Stimulated activated naive CD4-positive, alpha-beta T cell treated with Interleukin-2 at 50 U/mL for 16 hours (primary cell): Measurements from ENCODE around the gene ELL2.
"Not testable (repeated sequence)": the region's sequence is repeated elsewhere in the genome, so short reads cannot be mapped to it uniquely, and the experiment has no call there.

ENCODE experiments used
- DNase-seq: peaks from one replicate; lab custom pipeline; 2025; lab: John Stamatoyannopoulos, UW

ELL2 gene

DNA sequence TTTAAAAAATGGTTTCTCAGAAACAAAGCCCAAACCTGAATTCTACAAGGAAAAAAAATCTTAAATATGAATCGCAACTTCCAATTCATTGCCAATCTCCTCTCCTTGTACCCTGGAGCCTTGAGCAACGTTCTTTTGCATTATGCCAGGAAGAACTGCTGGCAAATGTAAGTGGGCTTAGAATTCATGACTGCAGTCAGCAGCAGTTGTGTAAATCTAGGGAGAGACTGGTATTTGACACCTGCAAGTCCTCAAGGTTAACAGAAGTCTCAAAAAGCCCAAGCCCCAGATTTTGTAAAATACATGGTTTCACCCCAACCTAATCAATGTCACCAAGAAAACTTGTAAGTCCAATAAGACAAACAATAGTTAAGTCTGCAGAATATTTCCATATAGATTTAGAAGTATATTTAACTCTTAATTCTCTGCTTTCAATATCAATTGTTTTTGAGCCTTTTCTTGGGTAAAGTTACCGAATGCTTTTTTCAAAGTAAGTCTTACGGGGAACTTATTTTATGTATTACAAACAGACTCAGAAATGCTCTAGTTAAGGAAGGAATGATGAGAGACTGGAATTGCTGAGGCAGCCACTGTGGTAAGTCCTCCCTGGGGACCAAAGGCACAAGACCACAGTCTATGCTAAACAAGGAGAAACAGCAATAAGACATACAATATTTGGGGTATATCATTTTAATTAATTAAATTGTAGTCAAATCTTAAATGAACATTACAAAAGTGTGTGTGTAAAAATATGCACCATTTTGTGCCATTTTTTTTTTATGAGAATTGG, 31.3 kb downstream of the ELL2 start:
- DNase-seq = no peak

DNA sequence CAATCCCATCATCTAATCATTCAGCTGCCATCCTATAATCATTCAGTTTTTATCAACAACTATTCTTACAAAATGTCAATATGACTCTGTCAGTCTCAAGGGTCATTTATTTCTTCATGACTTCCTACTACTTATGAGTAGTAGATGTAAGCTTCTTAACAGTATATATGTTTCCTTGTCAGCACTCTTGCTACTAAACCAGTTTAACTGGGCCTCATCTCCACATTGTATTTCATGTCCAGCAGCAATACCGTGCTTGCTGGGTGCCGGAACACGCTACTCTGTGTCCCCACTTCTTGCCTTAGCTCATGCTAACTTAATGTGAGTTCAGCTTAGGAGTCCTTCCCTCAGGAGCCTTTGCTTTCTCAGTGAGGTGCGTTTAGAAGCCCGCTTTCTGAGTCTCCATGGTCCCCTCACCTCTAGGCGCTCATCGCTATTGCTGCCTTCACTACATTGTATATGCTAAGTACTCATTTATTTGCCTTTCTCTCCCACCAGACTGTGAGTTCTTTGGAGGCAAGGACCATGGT, 32.9 kb downstream of the ELL2 start:
- DNase-seq = no peak

DNA sequence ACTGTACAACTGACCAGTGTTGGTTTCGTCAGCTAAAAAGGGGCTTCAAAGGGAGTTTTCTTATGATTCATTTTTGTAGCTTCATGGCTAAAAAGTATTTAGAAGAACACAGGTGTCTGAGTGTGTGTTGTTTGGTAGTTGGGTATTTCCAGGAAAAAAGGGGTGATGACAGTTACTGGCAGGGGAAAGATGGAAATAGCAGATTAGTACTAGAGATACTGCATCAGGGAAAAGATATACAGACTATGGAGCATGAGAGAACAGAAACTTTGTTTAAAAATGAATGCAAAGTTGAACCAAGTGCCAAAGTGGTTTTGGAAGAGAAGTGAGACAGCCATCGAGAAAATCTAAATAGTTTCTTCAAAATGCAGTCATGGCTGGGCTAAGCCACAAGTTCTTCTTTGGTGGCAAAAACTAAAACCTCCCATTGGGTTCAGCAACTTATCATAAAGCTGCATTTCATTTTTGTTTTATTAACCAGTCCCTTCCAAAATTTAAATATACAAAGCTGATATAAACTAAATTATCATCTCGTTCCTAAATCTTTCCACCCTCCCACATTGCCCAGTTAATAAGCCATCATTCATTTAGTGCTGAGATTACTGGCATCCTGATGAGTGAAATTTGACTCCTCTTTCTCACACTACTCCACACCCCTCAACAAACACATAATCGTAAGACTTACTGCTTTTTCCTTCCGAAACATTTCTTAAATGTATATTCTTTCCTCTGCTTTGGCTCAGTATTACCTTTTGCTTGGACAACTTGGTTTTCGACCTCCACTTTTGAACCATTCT, 33.5 kb downstream of the ELL2 start:
- DNase-seq = no peak

DNA sequence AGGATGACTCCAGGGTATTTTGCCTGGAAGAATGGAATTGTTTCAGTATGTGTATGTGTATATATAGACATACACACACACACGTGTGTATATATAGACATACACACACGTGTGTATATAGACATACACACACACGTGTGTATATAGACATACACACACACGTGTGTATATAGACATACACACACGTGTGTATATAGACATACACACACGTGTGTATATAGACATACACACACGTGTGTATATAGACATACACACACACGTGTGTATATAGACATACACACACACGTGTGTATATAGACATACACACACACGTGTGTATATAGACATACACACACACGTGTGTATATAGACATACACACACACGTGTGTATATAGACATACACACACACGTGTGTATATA, 34.4 kb downstream of the ELL2 start:
- DNase-seq = not testable (repeated sequence)

DNA sequence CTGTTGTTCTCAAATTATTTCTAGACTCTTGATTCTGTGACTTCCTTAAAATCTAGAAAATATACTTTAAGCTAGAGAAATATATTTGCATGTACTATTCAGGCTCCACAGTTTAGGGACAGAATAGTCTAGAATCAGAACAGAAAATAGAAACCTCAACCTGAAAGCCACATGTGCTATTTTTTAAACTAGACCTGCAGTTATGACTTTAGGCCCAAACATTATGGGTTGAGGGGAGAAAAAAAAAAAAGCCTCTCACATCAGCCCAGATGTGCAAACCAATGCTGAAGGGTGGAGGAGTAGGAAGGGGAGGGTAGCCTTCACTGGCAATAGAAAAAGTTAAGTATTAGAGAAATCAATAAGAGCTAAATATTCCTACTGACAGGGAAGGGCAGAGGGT, 35.7 kb downstream of the ELL2 start:
- no peak for DNase-seq

DNA sequence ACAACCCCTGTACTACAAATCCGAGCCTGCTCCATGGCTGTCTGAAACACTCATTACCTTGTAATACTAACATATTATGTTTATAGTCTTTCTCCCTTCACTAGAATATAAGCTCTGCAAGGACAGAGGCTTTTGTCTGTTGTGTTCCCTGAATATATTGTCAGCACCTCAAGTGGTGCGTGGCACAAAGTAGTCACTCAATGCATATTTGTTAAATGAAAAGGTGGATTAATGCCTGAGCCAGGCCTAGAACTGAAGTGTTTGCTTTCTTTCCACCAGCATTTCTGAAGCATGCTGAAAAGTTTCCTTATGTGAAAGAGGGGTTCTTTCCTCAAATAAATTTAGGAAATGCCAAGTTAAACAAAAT, 36.3 kb downstream of the ELL2 start:
- no peak for DNase-seq

DNA sequence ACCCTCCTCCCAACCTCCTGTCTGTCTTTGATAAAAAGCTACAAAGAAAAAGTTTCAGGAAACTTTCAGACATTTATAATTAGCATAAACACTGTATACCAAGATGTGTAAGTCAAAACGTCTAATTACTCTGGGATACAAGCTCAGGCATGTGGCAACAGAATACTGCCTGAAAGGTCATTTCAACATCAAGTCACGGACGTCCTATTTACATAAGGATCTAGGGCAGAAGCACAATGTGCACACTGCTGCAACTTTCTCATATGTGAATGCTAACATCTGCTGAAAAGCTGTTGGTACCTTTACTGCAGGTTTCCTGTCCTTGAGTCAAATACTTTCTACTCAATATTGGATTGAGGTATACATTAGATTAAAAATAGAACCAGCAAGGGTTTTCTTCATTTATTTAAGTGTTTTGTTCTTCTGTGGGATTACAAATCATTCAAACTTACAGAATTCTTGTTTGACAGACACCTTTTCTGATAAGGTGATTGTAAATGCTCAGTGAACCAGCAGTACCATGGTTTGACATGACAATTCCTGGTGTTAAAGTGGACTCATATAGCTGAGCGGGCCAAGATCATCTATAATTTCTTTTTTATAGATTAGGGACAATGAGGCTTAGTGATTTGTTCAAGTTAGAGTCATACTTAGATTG, 36.8 kb downstream of the ELL2 start:
- no peak for DNase-seq

DNA sequence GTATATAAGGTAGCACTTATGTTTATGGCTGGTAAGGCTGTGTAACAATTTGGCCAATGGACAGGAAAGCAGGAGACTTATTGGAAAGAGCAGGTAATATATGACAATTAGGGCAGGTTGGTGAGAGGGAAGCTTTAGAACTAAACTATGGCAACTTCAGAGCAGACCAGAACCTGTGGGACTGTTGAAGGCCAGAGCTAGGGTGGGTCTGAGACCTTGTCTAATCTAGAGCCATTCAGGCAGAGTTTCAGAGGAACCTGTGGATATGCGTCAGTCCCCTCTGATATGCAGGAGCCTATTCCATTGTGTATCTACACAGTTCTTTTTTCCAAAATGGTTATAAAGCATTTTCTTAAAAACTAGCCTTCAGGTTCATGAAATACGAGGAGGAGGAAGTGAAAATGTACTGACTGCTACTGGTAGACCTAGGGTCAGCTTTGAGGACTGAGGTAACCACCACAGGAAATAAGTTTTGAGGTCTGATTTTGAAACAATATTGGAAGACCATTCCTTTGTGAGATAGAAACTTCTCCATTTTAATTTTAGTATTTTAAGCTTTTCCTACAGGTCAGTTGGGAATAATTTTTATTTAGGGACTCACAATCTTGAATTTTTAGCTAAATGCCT, 37.6 kb downstream of the ELL2 start:
- DNase-seq = no peak

DNA sequence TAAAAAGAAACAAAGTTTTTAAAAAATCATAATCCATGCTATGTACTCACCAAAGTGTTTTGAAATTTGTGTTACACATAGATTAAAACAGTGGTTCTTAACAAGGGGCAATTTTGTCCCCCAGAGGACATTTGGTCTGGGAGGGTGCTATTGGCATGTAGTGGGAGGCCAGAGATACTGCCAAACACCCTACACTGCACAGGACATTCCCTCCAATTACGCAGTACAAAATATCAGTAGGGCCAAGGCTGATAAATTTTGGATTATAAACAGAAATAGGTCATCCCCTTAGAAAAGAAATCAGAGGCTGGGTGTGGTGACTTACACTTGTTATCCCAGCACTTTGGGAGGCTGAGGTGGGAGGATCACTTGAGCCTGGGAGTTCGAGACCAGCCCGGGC, 38.9 kb downstream of the ELL2 start:
- DNase-seq = no peak

DNA sequence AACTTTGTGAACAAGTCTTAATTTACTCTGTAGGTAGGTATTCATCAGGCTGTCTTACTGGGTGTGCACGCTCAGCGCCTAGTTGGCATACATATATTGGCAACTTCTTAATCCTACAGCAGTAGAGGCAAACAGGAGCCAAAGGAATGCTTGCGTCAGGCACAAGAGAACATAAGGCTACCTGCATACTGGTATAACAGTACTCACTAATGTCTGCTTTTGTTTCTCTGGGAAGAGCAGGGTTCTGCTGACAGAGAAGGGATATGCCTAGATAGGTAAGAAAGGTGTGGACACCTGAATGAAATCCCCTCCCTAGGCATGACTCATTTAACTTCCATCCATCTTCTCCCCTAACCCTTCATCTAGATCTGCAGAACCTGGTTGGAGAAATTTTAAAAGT, 40.1 kb downstream of the ELL2 start:
- DNase-seq = no peak

DNA sequence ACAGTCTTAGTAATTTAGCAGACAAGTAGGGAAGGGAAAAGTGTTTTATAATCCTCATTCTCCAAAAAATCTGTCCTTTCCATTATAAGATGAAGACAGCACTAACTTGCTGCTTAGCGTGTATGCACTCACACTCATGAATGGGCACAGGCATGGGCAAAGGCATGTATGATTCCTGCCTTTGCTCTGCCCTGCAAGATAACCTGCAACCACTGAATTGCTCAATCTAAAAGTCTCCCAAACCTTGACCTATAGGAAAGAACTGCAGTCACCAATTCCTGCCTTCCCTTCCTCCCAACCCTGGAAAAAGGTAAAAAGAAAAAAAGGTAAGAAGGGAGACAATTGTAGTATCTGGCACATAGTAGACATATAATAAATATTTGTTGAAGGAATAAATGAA, 40.8 kb downstream of the ELL2 start:
- no peak for DNase-seq

DNA sequence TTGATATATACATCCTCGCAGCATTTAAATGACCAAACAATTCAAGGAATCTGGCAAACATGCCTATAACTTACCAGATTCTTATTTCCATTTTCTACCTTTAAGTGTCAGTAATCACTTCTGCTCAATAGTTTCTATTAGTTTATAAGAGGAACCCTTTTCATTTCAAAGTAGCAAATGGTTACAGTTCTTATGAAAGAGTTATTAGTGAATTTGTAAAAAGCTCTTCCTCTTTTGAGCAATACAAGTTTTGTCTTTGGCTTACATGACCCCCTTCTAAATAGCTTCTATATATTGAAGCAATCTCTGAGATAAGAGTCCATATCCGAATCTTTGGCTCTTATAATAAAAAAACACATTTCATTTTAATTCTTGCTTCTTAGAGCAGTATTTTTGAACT, 42.0 kb downstream of the ELL2 start:
- no peak for DNase-seq

DNA sequence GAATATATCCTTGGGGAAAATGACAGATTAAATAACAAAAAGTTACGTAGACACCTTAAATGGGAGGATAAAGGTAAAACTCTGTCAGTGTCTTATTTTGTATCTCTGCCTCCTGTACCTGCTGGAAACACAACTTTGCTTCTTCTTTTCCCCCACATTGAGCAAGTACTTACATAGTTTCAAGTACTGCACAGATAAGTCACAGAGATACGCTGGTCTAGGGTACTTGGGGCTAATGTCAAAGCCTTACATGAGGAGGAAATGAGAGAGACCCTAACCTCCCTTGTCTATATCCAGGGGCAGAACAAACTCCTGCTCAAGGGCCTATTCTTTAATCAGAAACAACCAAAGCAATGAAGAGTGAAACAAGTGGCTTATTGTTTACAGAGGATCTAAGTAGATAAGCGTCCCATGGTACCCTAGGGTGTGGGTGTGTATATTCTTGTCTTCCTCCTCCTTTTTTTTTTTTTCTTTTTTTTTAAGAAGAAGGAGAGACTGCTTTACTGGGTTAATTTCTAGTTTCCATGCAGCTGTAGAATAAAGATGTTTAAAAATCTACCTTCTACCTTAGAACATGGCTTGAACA, 43.1 kb downstream of the ELL2 start:
- DNase-seq = no peak

DNA sequence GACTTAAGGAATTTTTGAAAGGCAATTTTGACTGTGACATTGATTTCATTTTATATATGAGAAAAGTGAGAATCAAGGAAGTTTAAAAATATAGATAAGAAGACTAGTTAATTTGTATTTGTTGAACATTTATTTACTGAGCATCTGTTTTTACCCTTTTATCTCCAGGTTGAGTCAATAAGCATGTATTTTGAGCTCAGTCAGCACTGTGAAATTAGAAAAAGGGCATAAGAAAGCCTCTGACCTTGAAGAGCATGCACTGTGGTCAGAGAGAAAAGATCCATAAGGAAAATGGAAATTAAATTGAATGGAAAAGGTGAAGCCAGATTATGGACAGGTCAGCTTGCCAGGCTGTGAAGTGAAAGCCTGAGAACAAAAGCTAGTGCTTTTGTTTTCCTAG, 44.4 kb downstream of the ELL2 start:
- no peak for DNase-seq

DNA sequence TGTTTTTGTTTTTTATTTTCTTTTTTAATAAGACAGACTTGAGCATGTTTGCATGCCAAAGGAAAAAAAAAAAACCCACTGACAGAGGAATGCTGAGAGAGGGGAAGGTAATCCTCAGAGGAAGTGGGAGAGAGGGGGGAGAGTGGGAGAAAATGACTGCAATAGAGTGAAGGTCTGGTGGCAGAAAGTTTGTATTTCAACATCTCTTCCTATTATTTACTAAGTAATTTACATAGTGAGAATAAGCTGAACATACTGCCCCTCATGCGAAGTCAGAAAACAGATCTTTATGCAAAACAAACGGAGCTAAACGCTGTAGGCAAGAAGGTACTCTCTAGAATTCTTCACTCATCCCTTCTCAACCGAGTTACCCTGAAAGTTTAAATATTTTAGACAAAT, 45.0 kb downstream of the ELL2 start:
- no peak for DNase-seq

DNA sequence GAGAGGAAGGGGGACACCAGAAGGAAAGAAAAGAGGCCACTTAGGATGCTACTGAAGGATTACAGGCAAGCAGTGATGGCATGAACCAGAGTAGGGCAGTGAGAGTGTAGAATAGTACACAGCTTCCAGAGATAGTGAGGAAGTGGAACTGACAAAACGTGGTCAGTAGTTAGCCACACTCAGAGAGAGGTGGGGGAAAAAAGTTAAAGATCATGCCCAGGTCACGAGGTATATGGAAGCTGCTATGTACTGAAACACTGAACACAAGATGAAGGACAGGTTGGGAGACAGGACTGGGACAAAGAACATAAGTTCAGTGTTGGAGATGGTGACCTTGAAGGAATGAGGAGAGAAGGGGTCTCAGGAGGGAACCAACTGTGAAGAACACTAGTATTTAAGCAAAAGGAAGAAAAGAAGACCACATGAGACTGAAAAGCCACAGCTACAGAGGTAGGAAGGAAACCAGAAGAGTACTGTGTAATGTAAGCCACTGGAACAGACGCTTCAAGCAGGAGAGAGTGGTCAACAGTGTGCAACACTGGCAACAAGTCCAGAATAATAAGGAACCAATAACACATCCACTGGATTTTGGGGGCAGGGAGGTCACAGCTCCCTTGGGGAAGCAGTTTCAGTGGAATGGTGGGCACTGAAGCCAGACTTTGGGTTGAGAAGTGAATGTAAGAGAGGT, 45.5 kb downstream of the ELL2 start:
- no peak for DNase-seq

DNA sequence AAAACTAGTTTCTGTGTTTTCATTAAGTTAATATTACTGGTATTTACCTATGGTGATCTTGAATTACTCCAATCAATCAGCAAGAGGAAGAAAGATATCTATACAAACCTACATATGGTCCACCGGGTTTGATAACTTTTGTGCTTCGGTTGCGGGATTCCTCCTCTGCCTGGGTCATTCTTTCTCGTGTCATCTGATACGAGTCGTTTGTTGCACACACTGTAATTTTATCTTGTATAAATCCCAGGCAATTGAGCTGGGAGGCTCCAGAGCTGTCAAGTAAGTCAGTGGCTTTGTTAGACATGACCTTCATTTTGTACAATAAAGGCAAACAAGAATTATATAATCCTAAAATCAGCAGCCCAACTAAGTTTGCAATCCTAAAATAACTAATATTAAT, 48.0 kb downstream of the ELL2 start:
- DNase-seq = no peak

DNA sequence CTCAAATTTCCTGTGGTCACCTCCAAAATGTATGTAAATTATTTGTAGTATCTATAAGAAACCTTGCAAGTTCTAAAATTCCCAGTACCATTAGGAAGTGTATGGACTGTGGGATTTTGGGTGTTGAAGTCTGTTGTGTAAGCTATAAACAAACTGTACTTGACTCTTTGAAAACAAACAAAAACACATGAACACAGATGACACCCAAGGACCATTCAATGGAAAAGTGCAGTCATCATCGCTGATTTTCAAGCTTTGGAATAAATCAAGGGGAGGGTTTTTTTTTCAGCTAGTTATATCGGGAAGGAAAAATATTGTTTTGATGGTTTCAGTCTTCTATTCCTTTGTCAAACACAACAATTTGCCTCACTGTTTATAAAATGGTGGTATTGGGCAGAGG, 49.6 kb downstream of the ELL2 start:
- DNase-seq = no peak

DNA sequence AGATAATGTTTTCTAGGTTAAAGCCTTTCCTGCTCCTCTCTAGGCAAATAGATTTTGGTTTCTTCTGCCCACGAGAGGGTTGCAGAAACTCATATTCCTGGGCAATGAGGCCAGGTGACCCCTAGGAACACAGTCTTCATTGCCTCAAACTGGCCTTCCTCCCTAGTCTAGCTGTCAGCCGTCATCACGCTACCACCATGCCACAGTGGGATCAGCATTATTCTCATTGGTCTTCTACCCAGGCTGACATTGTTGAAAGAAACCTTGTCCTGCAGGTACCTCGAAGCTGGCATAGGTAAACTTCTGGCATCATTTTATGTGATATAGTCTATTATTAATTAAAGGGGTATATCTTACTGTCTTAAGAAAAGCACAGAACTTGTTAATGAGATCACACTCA, 51.1 kb downstream of the ELL2 start:
- DNase-seq = no peak

DNA sequence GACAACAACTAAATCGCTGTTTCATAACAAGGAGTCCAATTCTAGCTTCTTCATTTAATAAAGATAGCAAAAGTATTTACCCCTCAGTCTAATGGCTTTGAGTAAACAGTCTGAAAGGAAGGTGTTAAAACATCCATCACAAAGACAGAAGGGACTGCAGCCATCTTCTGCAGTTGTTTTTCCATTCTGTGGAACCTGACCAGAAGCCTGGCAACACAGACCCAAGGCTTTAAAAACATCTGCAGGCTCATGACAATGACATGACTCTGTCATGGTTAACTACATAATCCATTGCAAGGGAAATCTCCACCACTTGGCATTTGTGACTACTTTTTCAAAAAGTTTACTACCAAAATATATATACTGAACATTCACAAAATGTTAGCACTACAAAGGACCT, 51.9 kb downstream of the ELL2 start:
- DNase-seq = no peak

DNA sequence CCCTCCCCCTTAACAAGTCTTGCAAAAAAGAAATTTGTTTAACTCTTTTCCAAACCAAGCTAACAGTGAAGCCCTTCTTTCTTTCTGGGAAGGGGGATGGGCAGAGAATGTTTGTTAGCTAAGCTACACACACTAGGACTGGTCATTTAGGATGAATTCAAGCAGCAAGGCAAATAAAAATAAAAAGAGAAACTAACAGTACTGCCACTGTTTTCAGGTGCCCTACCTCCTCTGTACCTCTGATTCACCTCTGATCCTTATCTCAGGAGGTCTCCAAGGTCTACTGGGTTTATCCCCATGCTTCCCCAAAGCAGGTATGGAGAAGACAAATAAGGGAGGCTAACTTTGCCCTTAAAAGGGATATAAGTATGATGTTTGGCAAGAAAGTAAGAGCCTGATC, 52.9 kb downstream of the ELL2 start:
- DNase-seq = no peak
